Measurements from ENCODE around the gene FAM169A. TPM values are rescaled to one million over a fixed set of nuclear protein-coding genes. Genes with fewer than 3 reads are reported as not detected.
"Not testable (repeated sequence)": the region's sequence is repeated elsewhere in the genome, so short reads cannot be mapped to it uniquely, and the experiment has no call there.

The FAM169A gene
- total RNA-seq, 2 donors from 2014 or later: 12.9 to 13.4 TPM

DNA sequence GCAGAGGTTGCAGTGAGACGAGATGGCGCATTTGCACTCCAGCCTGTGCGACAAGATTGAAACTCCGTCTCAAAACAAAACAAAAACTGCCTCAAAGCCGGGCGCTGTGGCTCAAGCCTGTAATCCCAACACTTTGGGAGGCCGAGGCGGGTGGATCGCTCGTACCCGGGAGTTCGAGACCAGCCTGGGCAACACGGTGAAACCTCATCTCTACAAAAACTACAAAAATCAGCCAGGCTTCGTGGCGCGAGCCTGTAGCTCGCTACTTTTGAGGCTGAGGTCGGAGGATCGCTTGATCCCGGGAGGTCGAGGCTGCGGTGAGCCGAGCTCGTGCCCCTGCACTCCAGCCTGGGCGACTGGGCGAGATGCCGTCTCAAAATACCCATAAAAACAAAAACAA is 100.3 kb downstream of the FAM169A start:
- peaks cover 0 to 17% of the 10 kb centered on the region in 2 donors for H3K36me3 Mint-ChIP-seq (ENCODE audit: insufficient read depth in 2 of 2)
- no peak for DNase-seq
- H3K27me3 Mint-ChIP-seq (ENCODE audit: low read depth): no peaks in the 10 kb centered on the region
- H3K9me3 Mint-ChIP-seq: no peaks in the 10 kb centered on the region
- ATAC-seq (replicated peaks in 1 of 2): no peak
- H3K4me3 Mint-ChIP-seq: peak overlapping the region; percentile 96 to 97
- peak overlapping the region; percentile 98 for H3K27ac Mint-ChIP-seq
- peaks cover 57% of the 10 kb centered on the region for H3K4me1 Mint-ChIP-seq (ENCODE audit: low read depth)

DNA sequence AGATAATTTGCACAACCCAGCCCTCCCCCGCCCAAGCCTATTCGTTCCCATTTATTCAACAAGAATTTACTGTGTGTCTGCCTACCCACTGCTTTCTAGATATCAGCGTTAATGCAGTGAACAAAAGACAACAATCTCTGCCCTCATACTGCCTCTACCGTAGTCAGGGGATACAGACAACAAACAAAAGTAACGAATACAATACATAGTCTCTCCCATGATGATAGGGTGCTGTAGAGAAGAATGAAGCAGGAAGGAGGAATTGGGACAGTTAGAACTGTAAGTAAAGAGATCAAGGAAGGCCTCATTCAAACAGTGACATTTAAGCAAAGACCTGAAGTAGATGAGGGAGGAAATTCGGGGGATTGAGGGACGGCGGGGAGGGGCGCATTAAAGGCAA is 101.0 kb downstream of the FAM169A start:
- peaks cover 0 to 13% of the 10 kb centered on the region in 2 donors for H3K36me3 Mint-ChIP-seq (ENCODE audit: insufficient read depth in 2 of 2)
- H3K9me3 Mint-ChIP-seq: no peaks in the 10 kb centered on the region
- DNase-seq (no peak), ATAC-seq (replicated peaks in 1 of 2) (no peak)
- H3K27ac Mint-ChIP-seq: no peak overlapping the region
- peak overlapping the region; percentile 96 to 97 for H3K4me3 Mint-ChIP-seq
- H3K27me3 Mint-ChIP-seq (ENCODE audit: low read depth): no peaks in the 10 kb centered on the region
- H3K4me1 Mint-ChIP-seq (ENCODE audit: low read depth): peaks cover 64% of the 10 kb centered on the region

DNA sequence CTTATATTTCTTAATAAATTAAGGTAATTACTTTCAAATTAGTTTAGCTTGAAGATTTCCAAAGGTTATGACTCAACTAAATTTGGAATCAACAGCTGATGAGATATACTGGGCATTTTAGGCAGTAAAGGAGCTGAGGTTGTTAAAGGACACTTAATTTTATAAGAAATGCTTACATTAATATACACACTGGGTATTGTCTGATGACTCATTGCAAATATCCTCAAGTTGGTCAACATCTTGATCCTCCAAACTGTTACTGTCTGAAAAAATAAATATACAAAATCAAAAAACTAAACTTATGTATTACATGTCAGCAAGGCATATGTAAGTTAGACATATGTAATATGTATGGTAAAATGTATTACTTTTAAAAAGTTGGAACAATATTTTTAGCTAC is 102.7 kb downstream of the FAM169A start:
- no peaks in the 10 kb centered on the region for H3K27me3 Mint-ChIP-seq (ENCODE audit: low read depth)
- peaks cover 59% of the 10 kb centered on the region for H3K4me1 Mint-ChIP-seq (ENCODE audit: low read depth)
- ATAC-seq (replicated peaks in 1 of 2) (no peak), DNase-seq (no peak)
- H3K9me3 Mint-ChIP-seq: no peaks in the 10 kb centered on the region
- H3K36me3 Mint-ChIP-seq (ENCODE audit: insufficient read depth in 2 of 2): peaks cover 0 to 8% of the 10 kb centered on the region in 2 donors
- H3K4me3 Mint-ChIP-seq: no peak overlapping the region
- no peak overlapping the region for H3K27ac Mint-ChIP-seq

DNA sequence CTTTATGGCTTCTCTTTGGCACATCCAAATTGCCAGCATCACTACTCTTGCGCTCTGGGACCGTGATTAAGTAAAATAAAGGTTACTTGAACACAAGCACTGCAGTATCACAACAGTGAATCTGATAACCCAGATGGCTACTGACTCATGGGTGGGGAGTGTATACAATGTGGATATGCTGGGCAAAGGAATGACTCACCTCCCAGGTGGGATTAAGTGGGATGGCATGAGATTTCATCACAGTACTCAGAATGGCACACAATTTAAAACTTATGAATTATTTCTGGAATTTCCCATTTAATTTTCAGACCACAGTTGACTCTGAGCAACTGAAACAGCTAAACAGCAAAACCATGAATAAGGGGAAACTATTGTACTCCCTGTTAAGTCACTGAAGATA is 103.6 kb downstream of the FAM169A start:
- H3K9me3 Mint-ChIP-seq: no peaks in the 10 kb centered on the region
- ATAC-seq (replicated peaks in 1 of 2): peak; percentile 36 to 61
- peak; percentile 23 to 40 for DNase-seq
- H3K4me3 Mint-ChIP-seq: peak overlapping the region in 1 of 2 donors; percentile 34
- H3K36me3 Mint-ChIP-seq (ENCODE audit: insufficient read depth in 2 of 2): peaks cover 1 to 10% of the 10 kb centered on the region in 2 donors
- H3K4me1 Mint-ChIP-seq (ENCODE audit: low read depth): peaks cover 52% of the 10 kb centered on the region
- H3K27me3 Mint-ChIP-seq (ENCODE audit: low read depth): no peaks in the 10 kb centered on the region
- H3K27ac Mint-ChIP-seq: peak overlapping the region; percentile 27

- Mint-ChIP-seq H3K27me3 (ENCODE audit: low read depth) (no peaks in the 10 kb centered on the region), H3K9me3 (peaks cover 2 to 4% of the 10 kb centered on the region in 2 donors), H3K4me3 (no peak overlapping the region), H3K36me3 (ENCODE audit: insufficient read depth in 2 of 2) (peaks cover 1 to 11% of the 10 kb centered on the region in 2 donors), H3K4me1 (ENCODE audit: low read depth) (peaks cover 52% of the 10 kb centered on the region), H3K27ac (no peak overlapping the region)
- ATAC-seq (replicated peaks in 1 of 2) (no peak), DNase-seq (no peak)
These were observed 104.9 kb downstream of the FAM169A start for GRCh38 chr5:74761241-74761640.

GRCh38 chr5:74748742-74749141 is 117.4 kb downstream of the FAM169A start:
- not testable (repeated sequence) for H3K4me3 Mint-ChIP-seq; ATAC-seq (replicated peaks in 1 of 2); H3K9me3 Mint-ChIP-seq; H3K27me3 Mint-ChIP-seq (ENCODE audit: low read depth); H3K4me1 Mint-ChIP-seq (ENCODE audit: low read depth); H3K27ac Mint-ChIP-seq; DNase-seq
- peaks cover 6 to 25% of the 10 kb centered on the region in 2 donors for H3K36me3 Mint-ChIP-seq (ENCODE audit: insufficient read depth in 2 of 2)

DNA sequence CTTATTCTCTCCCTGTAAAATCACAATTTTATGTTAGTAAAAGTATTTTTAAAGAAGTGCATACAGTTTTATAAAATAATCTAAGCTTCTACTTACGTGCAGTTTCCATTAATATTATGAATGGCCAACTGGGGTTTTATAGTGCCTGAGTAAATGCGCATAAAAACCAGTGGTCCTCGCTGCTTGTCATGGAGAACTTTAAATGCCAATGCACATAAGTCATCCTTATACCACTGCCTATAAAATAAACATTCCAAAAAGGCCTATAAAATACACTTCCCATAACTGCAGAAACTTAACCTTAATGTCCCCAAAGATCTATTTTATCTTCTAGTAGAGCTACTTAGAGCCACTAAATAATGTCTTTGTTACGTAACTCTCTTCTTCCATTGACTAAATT is 127.8 kb downstream of the FAM169A start:
- Mint-ChIP-seq H3K4me1 (ENCODE audit: low read depth) (no peaks in the 10 kb centered on the region), H3K9me3 (no peaks in the 10 kb centered on the region), H3K27me3 (ENCODE audit: low read depth) (no peaks in the 10 kb centered on the region), H3K36me3 (ENCODE audit: insufficient read depth in 2 of 2) (peaks cover under 1 to 14% of the 10 kb centered on the region in 2 donors), H3K4me3 (no peak overlapping the region), H3K27ac (no peak overlapping the region)
- ATAC-seq (replicated peaks in 1 of 2): no peak
- DNase-seq: no peak

DNA sequence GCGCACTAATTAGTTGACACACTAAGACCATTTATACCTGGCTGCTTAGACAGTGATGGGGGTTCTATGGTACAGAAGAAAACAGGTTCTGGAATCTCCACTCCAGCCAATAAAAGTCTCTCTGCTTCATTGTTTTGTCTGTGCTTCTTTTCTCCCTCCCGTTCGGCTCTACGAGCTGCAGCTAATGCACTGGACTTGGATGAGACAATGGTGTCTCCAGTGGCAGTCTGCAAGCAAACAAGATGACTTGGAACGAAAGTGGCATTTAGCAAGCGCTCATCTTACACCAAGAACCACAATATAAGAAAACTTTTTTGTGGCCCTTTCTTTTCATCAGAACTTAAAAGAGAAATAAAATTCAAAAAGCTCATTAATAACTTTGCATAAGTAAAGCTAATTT is 129.4 kb downstream of the FAM169A start:
- no peaks in the 10 kb centered on the region for H3K9me3 Mint-ChIP-seq
- no peak overlapping the region for H3K27ac Mint-ChIP-seq
- peaks cover 4 to 12% of the 10 kb centered on the region in 2 donors for H3K36me3 Mint-ChIP-seq (ENCODE audit: insufficient read depth in 2 of 2)
- no peak for DNase-seq
- no peak overlapping the region for H3K4me3 Mint-ChIP-seq
- H3K4me1 Mint-ChIP-seq (ENCODE audit: low read depth): no peaks in the 10 kb centered on the region
- no peak for ATAC-seq (replicated peaks in 1 of 2)
- H3K27me3 Mint-ChIP-seq (ENCODE audit: low read depth): no peaks in the 10 kb centered on the region

Other genes starting within 250 kb of the FAM169A start
- gene ENC1, start 225.7 kb downstream of the FAM169A start, total RNA-seq: 1 to 10 TPM in 1 of 2 donors, under 1 TPM in 1; 0.60 to 1.9 TPM
- gene HEXB, start 181.2 kb downstream of the FAM169A start, total RNA-seq: 10 to 100 TPM; 44.5 to 45.8 TPM
- 10 to 100 TPM; 22.7 to 23.5 TPM for gene GFM2, start 99.3 kb downstream of the FAM169A start, total RNA-seq
- 10 to 100 TPM; 53.1 to 62.4 TPM for gene NSA2, start 99.1 kb downstream of the FAM169A start, total RNA-seq
- 1 to 10 TPM; 3.2 to 4.5 TPM for gene GCNT4, start 186.2 kb upstream of the FAM169A start, total RNA-seq

All from activated T-cell treated with anti-CD3 and anti-CD28 coated beads, Interleukin-2, amount 50 U/mL, for 72 hours (primary cell).